Progenitor cell of endocrine pancreas (in vitro differentiated cells): ENCODE measurements around the gene TESPA1. TPM values are rescaled to one million over a fixed set of nuclear protein-coding genes. Genes with fewer than 3 reads are reported as not detected.

ENCODE experiments used
- DNase-seq: peaks from one replicate; pipeline ENCODE4 v3.0.0; 2021; ENCODE audit warnings: low spot score; ENCODE audit not compliant: unreplicated experiment
- H3K27ac Mint-ChIP-seq: 2 replicates; pipeline ENCODE4 v1.8.0; 2021; ENCODE audit warnings: mild to moderate bottlenecking, moderate library complexity, mixed read lengths
- H3K27me3 Mint-ChIP-seq: 2 replicates; pipeline ENCODE4 v1.8.0; 2021; ENCODE audit warnings: mixed read lengths
- H3K36me3 Mint-ChIP-seq: 2 replicates; pipeline ENCODE4 v1.8.0; 2022; ENCODE audit warnings: mixed read lengths; ENCODE audit not compliant: insufficient read depth
- H3K4me1 Mint-ChIP-seq: 2 replicates; pipeline ENCODE4 v1.8.0; 2021; ENCODE audit warnings: low read depth, mixed read lengths
- H3K4me3 Mint-ChIP-seq: 2 replicates; pipeline ENCODE4 v1.8.0; 2021; ENCODE audit warnings: low read depth, mild to moderate bottlenecking, moderate library complexity, mixed read lengths
- H3K9me3 Mint-ChIP-seq: 2 replicates; pipeline ENCODE4 v1.8.0; 2021; ENCODE audit warnings: low read depth, mixed read lengths
- total RNA-seq: library from RNA; stranded (reverse); gene quantifications from 2 replicates; pipeline ENCODE4 v1.2.1, GENCODE V29; 2021
- TF ChIP-seq, protein P1 (sequence below): fragments of 200-600 bp; sonication (generic); IDR thresholded peaks from one replicate; pipeline ENCODE4 v1.5.0; 2021; ENCODE audit warnings: antibody characterized with exemption, mild to moderate bottlenecking; ENCODE audit not compliant: unreplicated experiment

TESPA1 gene
- total RNA-seq, 1 donor from 2014 or later = not detected

DNA sequence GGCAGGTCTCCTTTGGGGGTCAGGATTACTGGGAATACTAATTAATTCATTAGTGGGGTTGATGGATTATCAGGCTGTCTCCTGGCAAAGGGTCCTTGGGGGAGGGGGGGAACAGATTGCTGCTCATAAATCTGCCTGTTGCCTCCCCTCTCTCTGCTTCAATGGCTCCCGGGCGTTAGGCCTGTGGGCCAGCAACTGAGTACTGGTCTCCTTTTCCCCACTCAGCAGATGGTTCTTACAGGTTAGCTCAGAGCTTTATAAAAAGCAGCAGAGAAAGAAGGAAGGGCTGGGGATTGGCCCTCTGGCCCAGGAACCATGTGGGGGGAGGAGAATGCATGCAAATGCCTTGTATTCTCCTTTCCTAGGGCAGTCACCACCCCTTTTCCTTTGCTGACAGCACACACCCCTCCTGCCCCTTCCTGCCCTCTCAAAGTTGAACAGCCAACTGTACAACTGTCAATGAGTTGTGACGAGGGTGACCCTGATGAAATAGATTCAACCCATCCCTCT is 32.9 kb upstream of the TESPA1 start:
- Mint-ChIP-seq H3K4me1 (peaks cover 2% of the 10 kb centered on the region), H3K4me3 (no peak overlapping the region), H3K9me3 (peaks cover 5% of the 10 kb centered on the region), H3K27ac (no peak overlapping the region), H3K36me3 (no peaks in the 10 kb centered on the region), H3K27me3 (peaks cover 28% of the 10 kb centered on the region)
- no peak for DNase-seq
- TF ChIP-seq, protein P1, sequence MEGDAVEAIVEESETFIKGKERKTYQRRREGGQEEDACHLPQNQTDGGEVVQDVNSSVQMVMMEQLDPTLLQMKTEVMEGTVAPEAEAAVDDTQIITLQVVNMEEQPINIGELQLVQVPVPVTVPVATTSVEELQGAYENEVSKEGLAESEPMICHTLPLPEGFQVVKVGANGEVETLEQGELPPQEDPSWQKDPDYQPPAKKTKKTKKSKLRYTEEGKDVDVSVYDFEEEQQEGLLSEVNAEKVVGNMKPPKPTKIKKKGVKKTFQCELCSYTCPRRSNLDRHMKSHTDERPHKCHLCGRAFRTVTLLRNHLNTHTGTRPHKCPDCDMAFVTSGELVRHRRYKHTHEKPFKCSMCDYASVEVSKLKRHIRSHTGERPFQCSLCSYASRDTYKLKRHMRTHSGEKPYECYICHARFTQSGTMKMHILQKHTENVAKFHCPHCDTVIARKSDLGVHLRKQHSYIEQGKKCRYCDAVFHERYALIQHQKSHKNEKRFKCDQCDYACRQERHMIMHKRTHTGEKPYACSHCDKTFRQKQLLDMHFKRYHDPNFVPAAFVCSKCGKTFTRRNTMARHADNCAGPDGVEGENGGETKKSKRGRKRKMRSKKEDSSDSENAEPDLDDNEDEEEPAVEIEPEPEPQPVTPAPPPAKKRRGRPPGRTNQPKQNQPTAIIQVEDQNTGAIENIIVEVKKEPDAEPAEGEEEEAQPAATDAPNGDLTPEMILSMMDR = no peak

DNA sequence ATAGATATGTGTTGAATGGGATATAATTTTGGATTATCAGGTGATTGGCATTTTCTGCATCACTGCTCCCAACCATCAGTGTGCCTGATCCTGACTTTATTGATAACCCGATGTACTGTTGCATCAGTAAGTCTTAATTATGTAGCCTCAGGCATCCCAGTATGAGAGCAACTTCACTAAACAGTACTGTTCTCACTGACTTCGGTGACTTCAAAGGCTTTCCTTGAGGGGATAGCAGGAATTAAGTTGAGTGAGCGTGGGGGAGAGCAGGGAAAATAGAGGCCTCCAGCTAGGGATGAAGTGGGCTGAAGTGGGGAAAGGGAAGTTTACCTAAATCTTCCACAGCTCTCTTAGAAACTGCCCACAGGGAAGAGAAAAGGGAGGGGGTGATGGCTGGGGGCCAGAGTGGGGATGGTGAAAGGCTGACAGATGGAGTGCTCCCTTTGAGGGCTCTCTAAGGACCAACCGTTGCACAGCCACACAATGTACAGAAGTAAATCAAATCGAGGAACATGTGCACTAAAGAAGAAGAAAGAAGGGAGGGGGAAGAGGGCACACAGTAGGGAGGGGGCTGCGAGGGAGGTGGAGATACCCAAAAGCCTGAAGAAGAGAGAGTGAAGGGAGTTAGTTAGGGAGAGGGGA is 24.5 kb upstream of the TESPA1 start:
- Mint-ChIP-seq H3K9me3 (peaks cover 5% of the 10 kb centered on the region), H3K4me3 (no peak overlapping the region), H3K36me3 (no peaks in the 10 kb centered on the region), H3K4me1 (no peaks in the 10 kb centered on the region), H3K27me3 (peaks cover 27% of the 10 kb centered on the region), H3K27ac (no peak overlapping the region)
- DNase-seq = no peak
- TF ChIP-seq, protein P1 = no peak

DNA sequence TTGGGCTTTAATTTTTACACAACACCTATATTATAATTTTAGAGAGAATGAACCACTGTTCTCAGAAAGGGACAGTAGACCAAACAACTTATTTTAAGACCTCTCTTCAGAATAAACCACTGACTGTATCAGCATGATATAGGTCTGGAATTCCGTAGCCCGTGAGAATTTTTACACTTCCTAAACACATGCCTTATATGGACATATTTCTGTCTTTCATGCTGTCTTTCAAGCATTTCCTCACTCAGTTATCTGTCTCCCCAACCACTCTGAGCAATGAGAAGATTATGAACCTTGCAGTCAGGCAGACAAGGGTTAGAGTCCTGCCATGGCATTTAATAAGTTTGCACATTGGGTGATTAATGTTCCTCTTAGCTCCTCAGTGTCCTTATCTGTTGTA is 17.8 kb upstream of the TESPA1 start:
- peaks cover 20% of the 10 kb centered on the region for H3K27me3 Mint-ChIP-seq
- TF ChIP-seq, protein P1 = no peak
- no peak overlapping the region for H3K4me3 Mint-ChIP-seq
- no peaks in the 10 kb centered on the region for H3K4me1 Mint-ChIP-seq
- no peaks in the 10 kb centered on the region for H3K9me3 Mint-ChIP-seq
- no peaks in the 10 kb centered on the region for H3K36me3 Mint-ChIP-seq
- no peak for DNase-seq
- H3K27ac Mint-ChIP-seq = no peak overlapping the region

DNA sequence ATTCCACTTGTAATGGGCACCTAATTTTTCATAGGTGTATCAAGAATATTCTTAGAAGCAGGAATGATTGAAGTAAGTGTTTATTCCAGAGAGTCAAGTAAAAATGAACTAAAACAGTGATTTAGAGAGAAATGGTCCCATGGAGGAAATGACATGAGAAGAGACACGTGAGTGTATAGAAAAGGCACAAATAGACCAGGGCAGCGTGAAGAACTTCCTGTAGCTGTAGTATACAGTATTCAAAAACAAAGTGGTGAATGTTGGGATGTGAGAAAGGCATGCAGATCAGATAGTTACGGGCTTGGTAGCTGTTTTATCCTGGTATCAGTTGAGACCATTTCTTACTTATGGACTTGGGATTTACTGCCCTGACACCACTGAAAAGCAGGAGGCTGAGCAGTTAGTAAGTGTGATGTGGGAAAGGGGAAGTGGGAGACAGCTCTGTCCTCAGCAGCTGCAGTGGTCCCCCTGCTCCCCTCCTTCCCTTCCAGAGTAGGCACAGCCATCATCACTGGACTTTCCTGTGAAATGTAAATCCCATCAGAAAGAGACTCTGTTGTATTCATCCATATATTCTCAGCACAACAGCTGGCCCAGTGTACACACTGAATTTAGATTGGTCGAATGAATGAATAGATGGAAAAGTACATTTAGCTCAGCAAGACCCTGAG is 16.8 kb upstream of the TESPA1 start:
- Mint-ChIP-seq H3K9me3 (no peaks in the 10 kb centered on the region), H3K4me1 (no peaks in the 10 kb centered on the region), H3K27me3 (peaks cover 23% of the 10 kb centered on the region), H3K4me3 (no peak overlapping the region), H3K27ac (no peak overlapping the region), H3K36me3 (no peaks in the 10 kb centered on the region)
- TF ChIP-seq, protein P1 = no peak
- DNase-seq = no peak

DNA sequence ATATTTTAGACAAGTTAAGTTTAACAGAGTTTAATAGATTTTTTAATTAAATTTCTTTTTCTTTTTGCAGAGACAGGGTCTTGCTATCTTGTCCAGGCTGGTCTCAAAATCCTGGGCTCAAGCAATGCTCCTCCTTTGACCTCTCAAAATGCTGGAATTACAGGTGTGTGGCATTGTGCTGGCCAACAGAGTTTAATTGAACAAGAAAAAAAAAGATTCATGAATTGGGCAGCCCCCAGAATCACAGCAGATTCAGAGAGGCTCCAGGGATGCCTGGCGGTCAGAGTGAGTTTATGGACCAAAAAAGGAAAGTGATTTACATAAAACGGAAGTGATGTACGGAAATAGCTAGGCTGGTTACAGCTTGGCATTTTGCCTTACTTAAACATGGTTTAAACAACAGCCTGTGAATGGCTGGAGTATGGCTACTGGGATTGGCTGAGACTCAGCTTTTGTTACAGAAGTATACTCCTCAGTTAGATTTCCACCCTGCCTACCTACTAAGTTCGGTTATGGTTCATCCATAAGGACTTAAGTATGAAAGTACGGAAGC is 14.5 kb upstream of the TESPA1 start:
- Mint-ChIP-seq H3K4me1 (no peaks in the 10 kb centered on the region), H3K36me3 (no peaks in the 10 kb centered on the region), H3K27ac (no peak overlapping the region), H3K4me3 (no peak overlapping the region), H3K27me3 (peaks cover 13% of the 10 kb centered on the region), H3K9me3 (no peaks in the 10 kb centered on the region)
- DNase-seq = no peak
- TF ChIP-seq, protein P1 = no peak
